Thoracic aorta (tissue), 2 donors: Measurements from ENCODE around the gene SLIT3. TPM values are rescaled to one million over a fixed set of nuclear protein-coding genes. Genes with fewer than 3 reads are reported as not detected.

Source experiments
- ATAC-seq: fragments of 150-250 bp; one replicate; pipeline ENCODE4 v1.8.0; 2017; ENCODE audit warnings: low read depth; ENCODE audit not compliant: insufficient number of reproducible peaks, low FRiP score
- DNase-seq: peaks from one replicate; pipeline ENCODE4 v3.0.0-alpha.2; 2020; ENCODE audit warnings: low spot score
- H3K27ac ChIP-seq, 2 donors: fragments of 200-600 bp; sonication (generic); 1 replicate in 1 of 2; 2 replicates in 1 of 2; pipeline ENCODE4 v1.5.1; 2016; ENCODE audit warnings: mild to moderate bottlenecking in 2 of 2, moderate library complexity in 2 of 2
- H3K27me3 ChIP-seq: fragments of 200-600 bp; sonication (generic); replicated peaks from 2 replicates; pipeline ENCODE4 v1.6.0; 2016; ENCODE audit warnings: mild to moderate bottlenecking; ENCODE audit not compliant: insufficient read depth
- H3K36me3 ChIP-seq: fragments of 200-600 bp; sonication (generic); one replicate; pipeline ENCODE4 v1.5.1; 2016
- H3K4me1 ChIP-seq, 2 donors: fragments of 200-600 bp; sonication (generic); 1 replicate in 1 of 2; 2 replicates in 1 of 2; pipeline versions ENCODE4 v1.5.1 to v1.6.0; 2016; ENCODE audit warnings: low read depth in 2 of 2, mild to moderate bottlenecking in 1 of 2; ENCODE audit not compliant: control insufficient read depth in 1 of 2
- H3K4me3 ChIP-seq: fragments of 200-600 bp; sonication (generic); 2 replicates; pipeline ENCODE4 v1.5.1; 2016; ENCODE audit warnings: mild to moderate bottlenecking
- H3K9me3 ChIP-seq: fragments of 200-600 bp; sonication (generic); 2 replicates; pipeline ENCODE4 v1.5.1; 2016
- CTCF ChIP-seq: fragments of 200-600 bp; sonication (generic); IDR thresholded peaks from one replicate; pipeline ENCODE4 v1.5.1; 2019; ENCODE audit warnings: antibody characterized with exemption
- total RNA-seq, 2 donors: library from RNA; depleted of rRNA; stranded (reverse); fragments of >200 nt; gene quantifications; one replicate each; pipeline versions ENCODE4 v1.1.0 to v1.2.3, GENCODE V29; 2016

SLIT3 gene
- total RNA-seq, 2 donors from 2014 or later: 80.1 to 86.9 TPM

- Histone ChIP-seq H3K9me3 (no peaks in the 10 kb centered on the region), H3K4me3 (no peak overlapping the region), H3K27ac (no peak overlapping the region), H3K27me3 (no peaks in the 10 kb centered on the region), H3K36me3 (no peaks in the 10 kb centered on the region), H3K4me1 (peaks cover 0 to 22% of the 10 kb centered on the region in 2 donors)
- ATAC-seq (no peak), DNase-seq (no peak)
- no peak for TF ChIP-seq CTCF
Measured at GRCh38 chr5:168680395-168680794, 620.5 kb downstream of the SLIT3 start.

GRCh38 chr5:168679515-168679920 is 621.4 kb downstream of the SLIT3 start:
- Histone ChIP-seq H3K27ac (no peak overlapping the region), H3K4me3 (no peak overlapping the region), H3K9me3 (no peaks in the 10 kb centered on the region), H3K4me1 (peaks cover 0 to 22% of the 10 kb centered on the region in 2 donors), H3K27me3 (no peaks in the 10 kb centered on the region), H3K36me3 (no peaks in the 10 kb centered on the region)
- ATAC-seq (peak; percentile 60), DNase-seq (no peak)
- peak; percentile 89 for TF ChIP-seq CTCF

- H3K27me3 ChIP-seq: no peaks in the 10 kb centered on the region
- DNase-seq (no peak), ATAC-seq (no peak)
- no peak overlapping the region for H3K27ac ChIP-seq
- H3K4me3 ChIP-seq: no peak overlapping the region
- no peak for TF ChIP-seq CTCF
- H3K36me3 ChIP-seq: no peaks in the 10 kb centered on the region
- H3K9me3 ChIP-seq: no peaks in the 10 kb centered on the region
- peaks cover 0 to 15% of the 10 kb centered on the region in 2 donors for H3K4me1 ChIP-seq
Measured at GRCh38 chr5:168676501-168676900, 624.4 kb downstream of the SLIT3 start.

- Histone ChIP-seq H3K27ac (no peak overlapping the region), H3K9me3 (no peaks in the 10 kb centered on the region), H3K27me3 (no peaks in the 10 kb centered on the region), H3K36me3 (no peaks in the 10 kb centered on the region), H3K4me3 (no peak overlapping the region), H3K4me1 (peaks cover 0 to 9% of the 10 kb centered on the region in 2 donors)
- TF ChIP-seq CTCF: no peak
- DNase-seq (no peak), ATAC-seq (no peak)
Measured at GRCh38 chr5:168675883-168676408, 625.0 kb downstream of the SLIT3 start.

- no peak for TF ChIP-seq CTCF
- H3K36me3 ChIP-seq: no peaks in the 10 kb centered on the region
- H3K27ac ChIP-seq: no peak overlapping the region
- H3K9me3 ChIP-seq: no peaks in the 10 kb centered on the region
- ATAC-seq (no peak), DNase-seq (no peak)
- no peaks in the 10 kb centered on the region for H3K27me3 ChIP-seq
- H3K4me3 ChIP-seq: no peak overlapping the region
- H3K4me1 ChIP-seq: peaks cover 0 to 3% of the 10 kb centered on the region in 2 donors
Measured at GRCh38 chr5:168674893-168675482, 626.0 kb downstream of the SLIT3 start.
